ENCODE results near the gene ARHGAP15.

Gene ARHGAP15

DNA sequence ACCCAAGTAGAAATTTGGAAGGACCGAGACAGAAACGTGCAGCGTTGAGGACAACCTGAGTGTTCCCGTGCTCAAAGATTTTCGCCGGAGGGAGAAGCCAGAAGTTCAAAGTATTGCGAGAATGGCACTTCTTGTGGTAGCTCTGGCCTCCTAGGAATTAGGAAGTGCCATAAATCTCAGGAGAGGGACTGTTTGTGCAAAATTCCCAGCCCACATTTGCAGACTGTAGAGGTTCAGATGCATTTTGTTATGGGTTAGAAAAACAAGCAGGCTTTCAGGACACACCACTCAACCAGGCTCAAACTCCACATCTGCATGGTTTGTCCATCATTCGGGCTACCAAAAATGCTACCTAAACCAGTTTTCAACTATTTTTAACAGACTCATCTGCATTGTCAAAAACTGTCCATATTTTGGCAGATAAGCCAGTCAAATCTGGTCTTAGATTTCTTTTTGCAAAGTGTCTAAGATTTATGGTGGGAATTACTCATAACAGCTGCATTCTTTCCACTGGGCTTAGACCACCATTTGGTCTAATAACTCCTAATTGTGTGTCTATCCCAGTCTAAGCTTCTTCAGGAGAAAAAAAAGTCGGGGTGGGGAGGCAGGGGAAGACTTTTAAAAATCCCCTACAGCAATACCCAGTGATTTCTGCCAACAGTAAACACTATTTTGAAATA, 422.9 kb downstream of the ARHGAP15 start:
- Histone ChIP-seq H3K27me3 (ENCODE audit: control insufficient read depth, insufficient read depth, low read length) (no peaks in the 10 kb centered on the region), H3K4me3 (ENCODE audit: low read depth, low read length) (no peak overlapping the region), H3K4me1 (ENCODE audit: control insufficient read depth, insufficient read depth, low read length) (0 out of 2 replicates have a peak, but pooled peaks cover 3% of the 10 kb centered on the region), H3K36me3 (ENCODE audit: control insufficient read depth, insufficient read depth, low read length) (no peaks in the 10 kb centered on the region), H3K9me3 (ENCODE audit: control insufficient read depth, insufficient read depth, low read length) (no peaks in the 10 kb centered on the region), H3K27ac (ENCODE audit: low read depth, low read length) (no peak overlapping the region), H3K9ac (ENCODE audit: low read depth, low read length) (no peak overlapping the region)

DNA sequence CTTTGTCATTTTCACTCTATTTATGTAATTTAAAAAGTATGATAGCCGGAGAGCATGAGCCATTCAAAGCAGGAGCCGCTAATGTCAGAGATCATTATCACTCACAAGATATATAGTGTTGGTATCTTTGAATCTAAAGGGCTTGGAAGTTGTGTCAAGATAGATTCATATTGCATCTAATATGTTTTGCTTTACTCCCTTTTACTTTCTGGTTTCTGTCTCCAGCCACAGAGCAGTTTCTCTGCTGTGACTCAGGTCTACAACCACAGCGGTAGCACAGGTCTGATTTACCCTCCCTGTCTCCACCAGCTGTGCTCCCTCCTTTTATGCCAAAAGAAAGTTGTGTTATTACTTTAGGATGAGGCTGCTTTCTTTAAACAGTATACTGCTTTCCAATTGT, 424.0 kb downstream of the ARHGAP15 start:
- Histone ChIP-seq H3K9ac (ENCODE audit: low read depth, low read length) (no peak overlapping the region), H3K36me3 (ENCODE audit: control insufficient read depth, insufficient read depth, low read length) (no peaks in the 10 kb centered on the region), H3K9me3 (ENCODE audit: control insufficient read depth, insufficient read depth, low read length) (no peaks in the 10 kb centered on the region), H3K27ac (ENCODE audit: low read depth, low read length) (no peak overlapping the region), H3K27me3 (ENCODE audit: control insufficient read depth, insufficient read depth, low read length) (no peaks in the 10 kb centered on the region), H3K4me1 (ENCODE audit: control insufficient read depth, insufficient read depth, low read length) (no peaks in the 10 kb centered on the region), H3K4me3 (ENCODE audit: low read depth, low read length) (no peak overlapping the region)

DNA sequence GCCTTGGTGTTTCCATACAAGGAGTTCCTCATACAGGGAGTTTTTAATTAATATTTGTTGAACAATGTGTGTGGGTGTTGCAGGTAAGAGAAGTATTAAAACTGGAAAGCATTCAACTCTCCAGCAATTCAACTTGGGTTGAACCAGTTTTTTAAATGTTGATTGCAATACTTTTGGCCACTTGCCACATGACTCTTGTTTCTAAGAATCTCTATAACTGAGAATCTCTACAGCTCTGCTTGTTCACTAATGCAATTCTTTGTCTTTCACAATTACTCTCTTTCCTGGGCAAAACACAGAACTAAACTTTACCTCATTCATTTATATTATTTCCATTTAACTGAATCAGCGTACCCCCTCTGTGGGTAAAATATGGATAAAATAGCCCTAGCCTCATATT, 429.4 kb downstream of the ARHGAP15 start:
- no peaks in the 10 kb centered on the region for H3K9me3 ChIP-seq (ENCODE audit: control insufficient read depth, insufficient read depth, low read length)
- H3K36me3 ChIP-seq (ENCODE audit: control insufficient read depth, insufficient read depth, low read length), result no peaks in the 10 kb centered on the region

DNA sequence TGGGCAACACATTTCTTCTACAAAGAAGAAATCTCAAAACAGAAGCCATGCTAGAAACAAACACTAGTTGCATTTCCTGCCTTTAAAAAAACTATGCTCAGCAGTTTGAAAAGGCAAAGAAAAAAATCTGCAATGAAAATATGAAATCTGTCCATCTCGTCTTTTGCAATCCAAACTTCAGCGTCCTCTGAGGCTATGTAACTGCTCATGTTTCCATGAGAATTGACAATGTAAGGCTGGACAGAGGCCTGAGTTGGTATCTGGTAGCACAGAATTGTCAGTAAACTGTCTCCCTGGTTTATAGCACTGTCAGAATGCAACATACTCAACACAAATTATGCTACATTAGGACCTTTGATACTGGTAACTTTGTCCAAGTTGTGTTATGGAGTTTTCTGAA, 429.9 kb downstream of the ARHGAP15 start:
- Histone ChIP-seq H3K27me3 (ENCODE audit: control insufficient read depth, insufficient read depth, low read length) (no peaks in the 10 kb centered on the region), H3K4me1 (ENCODE audit: control insufficient read depth, insufficient read depth, low read length) (no peaks in the 10 kb centered on the region), H3K36me3 (ENCODE audit: control insufficient read depth, insufficient read depth, low read length) (no peaks in the 10 kb centered on the region), H3K9ac (ENCODE audit: low read depth, low read length) (no peak overlapping the region), H3K4me3 (ENCODE audit: low read depth, low read length) (no peak overlapping the region), H3K27ac (ENCODE audit: low read depth, low read length) (no peak overlapping the region), H3K9me3 (ENCODE audit: control insufficient read depth, insufficient read depth, low read length) (no peaks in the 10 kb centered on the region)

More for the DNA sequence above, 429.4 kb downstream of the ARHGAP15 start:
- no peaks in the 10 kb centered on the region for H3K4me1 ChIP-seq (ENCODE audit: control insufficient read depth, insufficient read depth, low read length)
- no peaks in the 10 kb centered on the region for H3K27me3 ChIP-seq (ENCODE audit: control insufficient read depth, insufficient read depth, low read length)
- H3K4me3 ChIP-seq (ENCODE audit: low read depth, low read length), result no peak overlapping the region
- no peak overlapping the region for H3K27ac ChIP-seq (ENCODE audit: low read depth, low read length)
- no peak overlapping the region for H3K9ac ChIP-seq (ENCODE audit: low read depth, low read length)

DNA sequence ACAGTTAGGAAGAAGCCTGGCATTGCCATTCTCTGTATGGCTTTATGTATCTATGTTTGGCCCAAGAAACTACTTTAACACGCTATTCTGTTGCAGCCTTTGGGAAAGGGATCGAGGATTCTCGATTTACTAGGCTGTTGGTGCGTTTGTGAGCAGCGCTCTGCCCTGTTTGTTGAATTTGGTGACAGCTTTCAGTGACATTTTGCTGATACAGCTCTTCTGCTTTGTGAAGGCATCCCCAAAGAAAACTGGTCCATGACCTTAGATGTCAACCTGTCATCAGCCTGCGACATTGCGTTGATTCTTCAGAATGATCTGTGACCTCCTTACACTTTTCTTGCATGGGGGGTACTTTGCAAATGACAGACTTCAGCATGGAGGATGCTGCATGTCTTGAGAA, 431.5 kb downstream of the ARHGAP15 start:
- no peaks in the 10 kb centered on the region for H3K9me3 ChIP-seq (ENCODE audit: control insufficient read depth, insufficient read depth, low read length)
- H3K4me1 ChIP-seq (ENCODE audit: control insufficient read depth, insufficient read depth, low read length), result no peaks in the 10 kb centered on the region
- H3K9ac ChIP-seq (ENCODE audit: low read depth, low read length), result no peak overlapping the region
- H3K27ac ChIP-seq (ENCODE audit: low read depth, low read length), result no peak overlapping the region
- no peaks in the 10 kb centered on the region for H3K27me3 ChIP-seq (ENCODE audit: control insufficient read depth, insufficient read depth, low read length)
- no peaks in the 10 kb centered on the region for H3K36me3 ChIP-seq (ENCODE audit: control insufficient read depth, insufficient read depth, low read length)
- H3K4me3 ChIP-seq (ENCODE audit: low read depth, low read length), result no peak overlapping the region

DNA sequence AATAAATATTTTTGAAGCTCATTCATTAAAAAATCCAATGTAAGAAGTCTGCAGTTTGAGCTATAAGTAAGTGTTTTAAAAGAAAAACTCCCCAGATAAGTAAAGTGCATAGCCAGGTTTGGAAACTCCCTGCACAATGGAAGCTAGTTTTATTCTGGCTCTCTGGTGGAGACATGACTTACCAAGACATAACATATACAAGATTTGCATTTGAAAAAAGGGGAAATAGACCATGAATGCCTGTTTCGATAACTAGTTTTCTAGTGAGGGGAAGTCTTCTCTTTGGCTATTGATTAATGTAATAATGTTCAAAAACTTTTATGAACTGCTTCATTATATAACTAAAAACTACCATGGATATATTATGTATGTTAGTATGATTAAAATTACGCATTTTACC, 435.2 kb downstream of the ARHGAP15 start:
- Histone ChIP-seq H3K4me1 (ENCODE audit: control insufficient read depth, insufficient read depth, low read length) (no peaks in the 10 kb centered on the region), H3K9me3 (ENCODE audit: control insufficient read depth, insufficient read depth, low read length) (no peaks in the 10 kb centered on the region), H3K9ac (ENCODE audit: low read depth, low read length) (no peak overlapping the region), H3K4me3 (ENCODE audit: low read depth, low read length) (no peak overlapping the region), H3K27ac (ENCODE audit: low read depth, low read length) (no peak overlapping the region), H3K27me3 (ENCODE audit: control insufficient read depth, insufficient read depth, low read length) (no peaks in the 10 kb centered on the region), H3K36me3 (ENCODE audit: control insufficient read depth, insufficient read depth, low read length) (no peaks in the 10 kb centered on the region)

DNA sequence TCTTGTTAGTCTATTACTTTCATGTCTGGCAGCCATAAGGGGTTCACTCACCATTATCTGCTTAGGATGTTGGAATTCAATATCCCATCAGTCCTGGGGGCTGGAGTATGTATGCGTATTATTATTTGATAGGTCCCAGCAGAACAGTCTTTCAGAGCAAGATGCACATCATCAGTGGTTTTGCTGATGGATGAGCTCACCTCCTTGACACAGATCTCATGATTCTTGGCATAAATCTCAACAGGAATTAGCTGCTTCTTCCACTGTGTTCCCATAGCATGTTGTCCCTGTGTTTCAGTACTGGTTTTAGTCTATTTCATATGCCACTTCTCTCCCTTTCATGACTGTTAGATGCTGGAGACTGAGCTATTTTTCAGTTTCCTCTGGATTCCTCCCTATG, 442.5 kb downstream of the ARHGAP15 start:
- no peaks in the 10 kb centered on the region for H3K27me3 ChIP-seq (ENCODE audit: control insufficient read depth, insufficient read depth, low read length)
- H3K4me3 ChIP-seq (ENCODE audit: low read depth, low read length), result no peak overlapping the region
- peaks cover 4% of the 10 kb centered on the region; the same call in 1 of the 2 replicates for H3K4me1 ChIP-seq (ENCODE audit: control insufficient read depth, insufficient read depth, low read length)

DNA sequence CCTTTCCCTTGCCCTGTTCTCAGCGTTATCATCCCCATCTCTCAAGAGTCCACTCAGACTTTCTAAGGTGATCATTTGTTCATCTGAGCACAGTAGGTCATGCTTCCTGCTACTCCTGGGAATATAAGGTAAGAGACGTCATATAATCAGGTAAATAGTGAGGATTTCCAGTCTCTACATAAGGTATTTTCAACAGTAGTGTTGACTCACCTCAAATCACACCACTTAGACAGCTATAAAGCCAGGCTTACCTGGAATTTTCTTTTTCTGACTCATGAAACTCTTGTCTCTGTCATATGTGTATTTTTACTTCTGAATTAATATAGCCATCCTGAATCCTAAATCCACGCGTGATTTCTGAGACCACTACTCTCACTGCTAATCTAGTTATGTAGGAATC, 443.2 kb downstream of the ARHGAP15 start:
- Histone ChIP-seq H3K9ac (ENCODE audit: low read depth, low read length) (no peak overlapping the region), H3K4me3 (ENCODE audit: low read depth, low read length) (no peak overlapping the region), H3K9me3 (ENCODE audit: control insufficient read depth, insufficient read depth, low read length) (no peaks in the 10 kb centered on the region), H3K36me3 (ENCODE audit: control insufficient read depth, insufficient read depth, low read length) (no peaks in the 10 kb centered on the region), H3K4me1 (ENCODE audit: control insufficient read depth, insufficient read depth, low read length) (peaks cover 10% of the 10 kb centered on the region), H3K27ac (ENCODE audit: low read depth, low read length) (no peak overlapping the region), H3K27me3 (ENCODE audit: control insufficient read depth, insufficient read depth, low read length) (no peaks in the 10 kb centered on the region)

More for the DNA sequence above, 442.5 kb downstream of the ARHGAP15 start:
- Histone ChIP-seq H3K27ac (ENCODE audit: low read depth, low read length) (no peak overlapping the region), H3K36me3 (ENCODE audit: control insufficient read depth, insufficient read depth, low read length) (no peaks in the 10 kb centered on the region), H3K9ac (ENCODE audit: low read depth, low read length) (no peak overlapping the region), H3K9me3 (ENCODE audit: control insufficient read depth, insufficient read depth, low read length) (no peaks in the 10 kb centered on the region)

DNA sequence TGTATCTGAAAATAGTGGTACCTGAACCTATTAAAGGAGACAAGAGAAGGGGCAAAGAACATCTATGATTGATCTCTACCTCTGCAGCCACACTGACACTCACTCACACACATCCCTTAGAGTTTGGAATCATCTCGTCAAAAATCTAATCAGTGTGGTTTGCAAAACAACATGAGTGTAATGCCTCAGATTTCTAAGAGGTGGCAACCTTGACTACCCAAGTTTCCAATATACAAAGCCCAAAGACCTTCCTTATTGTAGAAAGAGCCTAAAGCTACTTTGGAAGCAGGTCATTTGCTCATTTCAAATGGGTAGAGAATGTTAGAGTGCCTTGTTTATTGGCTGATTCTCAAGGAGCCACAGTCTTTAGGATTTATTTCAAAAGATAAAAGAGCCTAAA, 444.9 kb downstream of the ARHGAP15 start:
- Histone ChIP-seq H3K36me3 (ENCODE audit: control insufficient read depth, insufficient read depth, low read length) (no peaks in the 10 kb centered on the region), H3K9ac (ENCODE audit: low read depth, low read length) (no peak overlapping the region), H3K4me3 (ENCODE audit: low read depth, low read length) (no peak overlapping the region), H3K27ac (ENCODE audit: low read depth, low read length) (no peak overlapping the region), H3K27me3 (ENCODE audit: control insufficient read depth, insufficient read depth, low read length) (no peaks in the 10 kb centered on the region), H3K4me1 (ENCODE audit: control insufficient read depth, insufficient read depth, low read length) (peaks cover 17% of the 10 kb centered on the region), H3K9me3 (ENCODE audit: control insufficient read depth, insufficient read depth, low read length) (no peaks in the 10 kb centered on the region)

DNA sequence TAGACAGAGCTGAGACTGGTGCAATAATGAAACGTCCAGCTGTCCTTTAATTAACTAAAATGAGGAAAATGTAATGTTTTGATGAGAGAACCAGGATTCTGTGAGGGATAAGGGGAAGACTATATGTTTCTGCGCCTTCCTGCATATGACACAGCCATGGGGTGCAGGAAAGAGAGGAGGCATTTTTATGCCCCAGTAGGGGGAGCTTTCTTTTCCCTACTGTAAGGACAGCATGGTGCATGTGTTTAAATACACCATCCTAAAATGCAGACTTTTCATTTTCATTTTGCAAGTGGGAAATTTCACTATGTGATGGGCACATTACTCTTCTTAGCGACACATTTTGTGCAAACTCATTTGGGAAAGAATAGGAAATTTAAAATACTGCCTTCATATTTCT, 446.1 kb downstream of the ARHGAP15 start:
- Histone ChIP-seq H3K4me3 (ENCODE audit: low read depth, low read length) (no peak overlapping the region), H3K27me3 (ENCODE audit: control insufficient read depth, insufficient read depth, low read length) (no peaks in the 10 kb centered on the region), H3K4me1 (ENCODE audit: control insufficient read depth, insufficient read depth, low read length) (peaks cover 21% of the 10 kb centered on the region), H3K27ac (ENCODE audit: low read depth, low read length) (no peak overlapping the region), H3K9me3 (ENCODE audit: control insufficient read depth, insufficient read depth, low read length) (no peaks in the 10 kb centered on the region), H3K36me3 (ENCODE audit: control insufficient read depth, insufficient read depth, low read length) (no peaks in the 10 kb centered on the region), H3K9ac (ENCODE audit: low read depth, low read length) (no peak overlapping the region)

DNA sequence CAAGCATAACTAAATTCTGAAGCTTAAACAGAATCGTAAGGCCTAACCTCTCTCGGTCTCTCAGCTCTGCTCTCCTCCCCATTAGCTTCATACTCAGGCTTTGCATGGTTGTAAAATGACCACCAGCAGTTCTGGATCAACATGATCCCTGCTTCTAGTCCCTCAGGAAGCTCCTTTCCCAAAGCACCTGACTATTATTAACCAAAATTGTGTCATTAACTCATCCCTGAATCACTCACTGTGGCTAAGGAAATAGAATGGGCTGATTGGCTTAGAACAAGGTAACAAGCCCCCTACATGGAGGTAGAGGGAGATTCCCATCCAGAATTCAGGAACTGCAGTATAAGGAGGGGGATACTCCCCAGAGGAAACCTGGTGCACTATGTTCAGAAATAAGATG, 448.3 kb downstream of the ARHGAP15 start:
- no peak overlapping the region for H3K9ac ChIP-seq (ENCODE audit: low read depth, low read length)

More for the DNA sequence above, 448.3 kb downstream of the ARHGAP15 start:
- Histone ChIP-seq H3K36me3 (ENCODE audit: control insufficient read depth, insufficient read depth, low read length) (no peaks in the 10 kb centered on the region), H3K9me3 (ENCODE audit: control insufficient read depth, insufficient read depth, low read length) (no peaks in the 10 kb centered on the region), H3K4me1 (ENCODE audit: control insufficient read depth, insufficient read depth, low read length) (peaks cover 21% of the 10 kb centered on the region), H3K27me3 (ENCODE audit: control insufficient read depth, insufficient read depth, low read length) (no peaks in the 10 kb centered on the region), H3K4me3 (ENCODE audit: low read depth, low read length) (no peak overlapping the region), H3K27ac (ENCODE audit: low read depth, low read length) (no peak overlapping the region)
